Measurements from ENCODE around the gene RXRA.
"Not testable (repeated sequence)": the region's sequence is repeated elsewhere in the genome, so short reads cannot be mapped to it uniquely, and the experiment has no call there.

RXRA gene

DNA sequence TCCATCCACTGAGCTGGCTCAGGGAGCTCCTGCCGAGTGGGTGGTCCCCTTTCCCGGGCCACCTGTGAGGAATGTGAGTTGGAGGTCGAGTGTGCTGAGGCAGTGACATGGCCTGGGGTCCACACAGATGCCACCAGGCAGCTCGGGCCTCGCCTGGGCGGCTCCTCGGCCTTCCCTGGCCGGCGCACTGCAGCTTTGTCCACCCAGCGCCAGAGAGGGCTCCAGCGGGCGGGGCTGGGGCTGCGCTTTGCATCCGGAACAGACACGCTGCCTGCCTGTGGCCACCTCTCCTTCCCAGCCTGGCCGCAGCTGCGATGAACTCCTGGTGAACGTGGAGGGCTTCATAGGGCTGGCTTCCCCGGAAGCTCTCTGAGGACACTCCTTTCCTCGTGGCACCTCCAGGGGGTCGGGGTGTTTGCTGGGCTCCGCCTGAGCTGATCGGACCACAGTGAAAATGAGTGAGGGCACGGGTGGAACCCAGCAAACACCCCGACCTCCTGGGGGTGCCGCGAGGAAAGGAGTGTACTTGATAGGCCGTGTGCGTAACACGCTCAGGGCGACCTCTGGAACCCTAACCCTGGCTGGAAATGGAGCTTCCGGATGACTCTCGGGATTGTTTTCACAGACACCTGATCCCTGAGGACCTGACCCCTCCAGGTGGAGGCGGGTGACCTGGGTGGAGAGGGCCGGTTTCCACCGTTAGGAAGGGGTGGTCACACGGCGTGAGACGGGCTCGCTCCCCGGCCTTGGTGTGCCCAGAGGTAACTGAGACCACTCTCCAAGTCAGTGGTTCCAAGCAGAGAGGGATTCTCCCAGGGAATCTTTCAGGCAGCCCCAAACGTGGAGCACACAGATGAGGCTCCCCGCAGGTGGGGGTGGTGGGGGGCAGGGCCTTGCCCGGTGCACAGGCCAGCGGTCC lies 31.8 kb upstream of the RXRA start:
- no peak for DNase-seq

DNA sequence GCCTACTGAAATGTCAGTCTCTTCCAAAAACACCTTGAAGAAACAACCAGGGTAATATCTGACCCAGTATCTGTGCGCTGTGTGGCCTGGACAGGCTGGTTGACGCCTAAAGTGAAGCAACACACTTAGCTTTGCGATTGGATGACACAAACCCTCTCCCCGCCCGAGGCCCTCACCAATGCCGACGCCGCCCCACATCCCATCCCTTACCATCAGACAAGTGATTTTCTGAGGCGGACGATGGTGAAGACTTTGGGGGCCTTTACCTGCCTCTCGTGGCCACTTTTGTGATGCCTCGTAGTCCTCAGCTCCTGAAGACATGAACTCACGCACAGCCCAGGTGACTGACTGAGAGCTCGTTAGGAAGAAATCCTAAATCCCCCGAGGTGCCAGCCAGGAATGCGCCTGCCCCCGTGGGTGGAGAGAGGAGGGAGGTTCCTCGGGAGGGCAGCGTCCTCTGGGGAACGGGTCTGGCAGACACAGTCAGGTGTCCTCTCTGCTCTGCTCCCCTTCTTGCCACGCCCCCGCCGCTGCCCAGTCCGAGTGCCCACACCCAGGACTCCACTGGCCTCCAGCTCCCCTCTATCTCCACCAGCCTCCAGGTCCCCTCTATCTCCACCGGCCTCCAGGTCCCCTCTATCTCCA lies 31.0 kb upstream of the RXRA start:
- no peak for DNase-seq

DNA sequence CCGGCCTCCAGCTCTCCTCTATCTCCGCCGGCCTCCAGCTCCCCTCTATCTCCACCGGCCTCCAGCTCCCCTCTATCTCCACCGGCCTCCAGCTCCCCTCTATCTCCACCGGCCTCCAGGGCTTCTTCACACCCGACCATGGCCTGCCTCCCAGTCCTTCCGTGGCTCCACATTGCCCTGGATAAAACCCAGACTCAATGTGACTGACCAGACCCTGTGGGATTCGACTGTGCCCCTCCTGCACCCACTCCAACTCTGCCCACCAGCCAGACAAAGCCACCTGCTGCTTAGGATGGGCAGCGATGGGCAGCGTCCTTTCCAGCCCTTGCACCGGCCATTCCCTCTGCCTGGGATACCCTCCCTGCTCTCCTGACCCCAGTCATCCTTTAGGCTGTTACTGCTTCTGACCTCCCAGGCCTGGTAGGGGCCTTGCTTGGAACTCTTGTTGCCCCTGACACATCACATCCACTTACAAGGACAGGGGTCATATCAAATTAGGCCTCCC lies 30.5 kb upstream of the RXRA start:
- no peak for DNase-seq

DNA sequence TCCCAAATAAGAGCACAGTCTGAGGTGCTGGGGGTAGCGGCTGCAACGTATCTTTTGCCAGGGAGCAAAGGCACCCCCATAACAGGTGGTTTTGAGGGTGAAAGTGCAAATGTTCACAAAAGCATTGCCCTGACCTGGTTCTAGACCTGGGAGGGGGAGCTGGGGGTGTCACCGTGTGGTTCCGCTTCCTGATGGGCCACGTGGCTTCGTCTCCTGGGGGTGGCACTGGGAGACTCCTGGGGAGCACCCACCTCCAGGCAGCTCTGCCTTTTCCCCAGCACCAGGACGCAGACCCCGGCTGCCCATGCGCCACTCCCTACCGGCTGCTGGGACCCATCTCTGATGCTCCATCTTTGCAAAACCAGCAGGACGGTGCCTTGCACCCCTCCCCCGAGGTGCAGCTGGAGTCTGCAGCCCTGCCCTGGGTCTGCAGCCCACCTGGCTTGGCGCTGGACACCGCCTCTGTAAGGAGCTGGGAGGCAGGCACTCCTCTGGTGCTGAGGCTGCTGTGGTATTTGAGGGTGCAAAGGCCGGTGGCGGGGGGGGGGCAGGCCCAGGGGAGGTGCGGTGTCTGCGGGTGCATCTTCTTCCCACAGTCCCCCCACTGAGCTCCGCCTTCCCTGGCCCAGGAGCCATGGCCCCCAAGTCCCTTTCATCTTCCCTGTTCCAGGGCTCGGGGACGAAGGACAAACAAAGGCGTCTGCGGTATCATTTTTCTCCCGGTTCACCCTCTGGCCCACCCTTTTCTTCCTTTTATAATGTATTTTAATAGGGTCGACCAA lies 29.8 kb upstream of the RXRA start:
- no peak for DNase-seq

DNA sequence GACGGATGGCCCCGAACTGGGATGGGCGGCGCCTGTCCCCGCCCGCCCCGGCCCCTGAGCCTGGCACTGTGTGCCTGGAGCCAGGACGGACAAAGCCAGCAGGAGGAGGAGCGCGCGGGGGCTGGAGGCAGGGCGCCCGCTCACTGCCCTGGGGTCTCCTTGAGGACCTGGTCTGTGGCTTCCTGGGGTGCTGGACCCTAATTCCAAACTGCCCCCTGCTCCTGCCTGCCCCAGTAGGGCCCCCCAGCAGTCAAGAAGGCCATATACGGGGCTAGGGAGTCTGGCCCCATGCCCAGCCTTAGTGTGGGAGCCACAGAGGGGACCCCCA lies 29.2 kb upstream of the RXRA start:
- no peak for DNase-seq

DNA sequence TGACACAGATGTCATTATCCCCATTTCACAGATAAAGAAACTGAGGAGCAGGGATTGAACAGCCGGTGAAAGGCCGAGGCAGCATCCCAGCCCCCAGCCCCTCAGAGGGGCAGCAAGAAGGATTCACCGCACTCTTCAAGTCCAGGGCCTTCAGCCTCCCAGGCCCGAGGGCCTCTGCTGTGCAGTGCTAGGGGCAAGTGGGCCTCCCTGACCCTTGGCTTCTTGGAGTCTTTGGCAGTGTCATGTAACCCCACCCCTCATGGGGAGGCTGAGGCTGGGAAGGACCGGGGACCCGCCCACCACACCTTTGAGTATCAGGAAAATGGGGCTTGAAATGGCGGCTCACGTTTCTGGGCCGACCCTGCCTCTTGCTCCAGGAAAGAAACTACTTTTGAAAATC lies 28.7 kb upstream of the RXRA start:
- no peak for DNase-seq

DNA sequence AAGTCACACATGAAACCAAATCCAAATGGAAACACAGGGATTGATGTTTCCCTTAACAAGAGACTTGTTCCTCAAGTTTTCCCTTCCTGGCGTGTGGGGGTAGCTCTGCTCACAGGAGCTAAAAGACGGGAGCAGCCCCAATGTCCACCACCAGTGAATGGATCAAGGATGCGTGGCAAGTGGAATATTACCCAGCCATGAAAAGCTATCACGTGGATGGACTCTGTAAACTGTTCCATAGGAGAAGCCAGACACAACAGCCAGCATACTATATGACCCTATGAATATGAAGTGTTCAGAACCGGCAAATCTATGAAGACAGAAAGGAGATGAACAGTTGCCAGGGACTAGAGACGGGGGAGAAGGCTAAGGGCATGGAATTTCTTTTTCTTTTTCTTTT lies 28.3 kb upstream of the RXRA start:
- no peak for DNase-seq

DNA sequence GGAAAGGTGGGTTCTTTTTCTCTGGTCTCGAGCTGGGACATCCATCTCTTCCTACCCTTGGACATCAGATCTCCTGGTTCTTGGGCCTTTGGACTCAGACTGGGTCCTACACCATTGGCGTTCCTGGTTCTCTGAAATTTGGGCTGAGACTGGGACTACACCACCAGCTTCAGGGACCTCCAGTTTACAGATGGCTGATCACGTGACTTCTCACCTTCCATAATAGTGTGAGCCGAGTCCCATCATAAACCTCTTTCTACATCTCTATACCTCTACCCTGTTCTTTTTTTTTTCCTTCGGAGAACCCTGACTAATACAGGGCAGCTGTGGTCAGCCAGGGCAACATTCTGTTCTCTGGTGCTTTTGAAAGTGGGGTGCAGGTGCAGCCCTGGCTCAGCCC lies 27.2 kb upstream of the RXRA start:
- DNase-seq: no peak

DNA sequence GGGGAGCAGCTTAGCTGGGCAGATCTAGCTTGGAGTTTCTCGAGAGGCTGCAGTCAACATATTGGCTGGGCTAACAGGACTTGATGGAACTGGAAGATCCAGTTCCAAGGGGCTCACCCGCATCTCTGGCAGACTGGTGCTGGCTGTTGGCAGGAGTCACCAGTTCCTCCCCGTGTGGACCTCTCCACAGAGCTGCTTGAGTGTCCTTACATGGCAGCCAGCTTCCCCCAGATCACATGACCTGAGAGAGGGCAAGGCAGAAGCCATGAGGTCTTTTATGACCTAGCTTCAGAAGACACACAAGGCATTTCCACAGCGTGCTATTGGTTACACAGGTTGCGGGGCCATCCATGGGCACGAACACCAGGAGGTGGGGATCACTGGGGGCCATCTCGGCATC lies 26.4 kb upstream of the RXRA start:
- no peak for DNase-seq

DNA sequence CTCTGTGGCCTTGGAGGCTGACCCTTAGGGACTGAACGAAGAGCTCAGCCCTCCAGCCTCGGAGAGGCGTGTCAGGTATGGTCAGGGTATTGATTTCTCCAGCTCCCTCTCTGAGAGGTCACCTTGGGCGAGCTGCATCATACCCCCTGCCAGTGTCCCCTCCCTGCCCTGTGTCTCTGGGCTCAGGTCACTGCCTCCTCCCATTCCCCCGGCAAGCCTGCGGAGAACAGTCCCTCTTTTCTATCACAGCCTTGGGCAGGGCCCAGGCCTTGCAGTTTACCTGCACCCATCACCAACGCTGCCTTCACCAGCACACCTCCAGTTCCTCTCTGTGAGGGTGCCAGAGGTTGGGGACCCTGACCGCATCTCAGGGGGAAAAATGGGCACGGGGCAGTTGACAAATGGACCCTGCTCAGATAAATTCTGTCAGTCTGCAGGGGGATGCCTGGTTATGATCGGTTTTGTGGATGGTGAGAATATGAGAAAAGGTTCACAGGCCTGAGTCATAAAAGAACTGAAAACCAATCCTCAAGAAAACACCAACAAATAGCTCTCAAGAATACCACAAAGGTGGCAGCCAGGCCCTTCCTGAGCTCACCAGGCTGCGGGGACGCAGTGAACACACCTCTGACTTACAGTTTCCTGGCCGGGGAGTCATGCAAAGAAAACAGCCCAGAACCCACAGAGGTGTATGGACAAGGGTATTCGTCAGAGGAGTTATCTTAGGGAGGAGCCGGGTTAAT lies 24.7 kb upstream of the RXRA start:
- no peak for DNase-seq

DNA sequence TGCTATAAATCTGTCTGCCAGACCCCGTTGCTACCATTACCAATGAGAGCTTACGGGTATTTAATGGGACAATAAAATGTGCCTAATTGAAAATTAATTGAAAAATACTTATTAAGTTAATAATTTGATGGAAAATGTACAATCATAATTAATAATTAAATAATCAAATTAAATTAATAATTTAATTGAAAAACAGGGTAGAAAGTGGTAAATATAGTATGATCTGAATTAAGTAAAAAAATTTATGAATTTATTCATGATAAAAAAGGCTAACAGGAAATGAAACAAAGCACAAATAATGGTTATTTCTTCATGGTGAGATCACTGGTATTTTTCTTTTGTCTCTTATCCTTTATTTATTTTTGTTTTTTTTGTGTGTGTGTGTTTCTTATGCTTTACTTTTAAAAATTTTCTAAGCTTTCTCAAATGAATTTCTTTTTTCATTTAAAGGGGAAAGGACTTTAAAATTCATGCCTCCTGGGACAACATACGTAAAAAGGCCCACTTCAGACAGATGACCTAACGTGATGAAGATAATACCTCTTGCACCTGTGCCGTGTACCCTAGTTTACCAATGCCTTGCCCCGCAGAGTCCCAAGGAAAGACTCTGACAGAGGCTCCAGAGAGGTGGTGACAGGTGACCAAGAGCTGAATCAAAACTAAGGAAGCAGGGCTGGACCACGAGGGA lies 24.0 kb upstream of the RXRA start:
- DNase-seq: no peak

DNA sequence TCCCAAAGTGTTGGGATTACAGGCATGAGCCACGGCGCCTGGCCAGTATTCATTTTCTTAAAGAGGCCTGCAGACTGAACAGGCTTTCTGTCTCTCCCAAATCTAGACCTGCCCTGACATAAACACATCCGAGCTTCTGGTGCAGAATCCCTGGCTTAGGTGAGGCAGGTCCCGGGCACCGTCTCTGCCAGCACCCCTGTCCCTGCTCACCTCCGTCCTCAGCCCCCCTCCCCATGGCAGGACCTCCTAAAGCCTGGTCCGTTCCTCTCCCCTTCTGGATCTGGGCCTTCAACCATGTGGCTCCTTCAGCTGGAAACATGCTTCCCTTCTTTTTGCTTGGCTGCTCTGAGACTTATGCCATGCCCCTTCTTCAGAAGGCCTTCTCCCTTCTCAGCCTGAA lies 22.7 kb upstream of the RXRA start:
- no peak for DNase-seq

DNA sequence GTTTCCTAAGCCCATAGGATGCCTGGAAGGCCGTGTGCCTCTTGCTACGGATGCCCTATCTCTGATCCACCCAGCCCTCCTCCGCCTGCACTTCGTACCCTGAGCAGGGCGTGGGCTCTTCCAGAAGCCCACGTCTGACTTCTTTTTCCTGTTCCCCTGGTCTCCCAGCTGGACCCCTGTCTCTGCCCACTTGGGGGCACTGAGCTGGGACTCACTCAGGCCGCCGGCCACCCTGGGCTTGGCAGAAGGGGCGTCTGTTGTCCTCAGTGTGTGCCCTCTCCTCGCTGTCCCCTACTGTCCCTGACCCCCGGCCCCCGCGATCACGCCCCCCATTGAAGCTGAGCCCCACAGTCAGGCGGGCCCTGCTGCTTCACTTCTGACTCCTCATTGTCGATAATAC lies 22.0 kb upstream of the RXRA start:
- no peak for DNase-seq

DNA sequence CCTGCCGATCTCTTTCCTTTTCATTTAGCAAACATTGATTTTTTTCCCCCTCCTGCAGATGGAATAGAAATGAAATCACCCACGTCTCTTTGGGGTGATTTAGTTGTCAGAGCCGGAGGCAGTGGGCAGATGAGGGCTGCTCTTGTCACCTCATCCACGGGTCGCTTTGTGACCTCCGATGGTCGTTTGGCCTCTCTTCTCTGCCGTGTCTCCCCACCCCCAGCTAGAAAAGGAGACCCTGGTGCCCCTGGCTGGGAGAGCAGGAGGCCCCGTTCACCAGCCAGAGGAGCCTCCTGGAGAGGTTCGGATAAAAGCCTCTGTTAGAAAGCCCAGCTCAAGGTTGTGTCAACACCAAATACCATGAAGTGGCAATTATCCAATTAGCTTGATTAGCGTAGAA lies 21.6 kb upstream of the RXRA start:
- DNase-seq: no peak

DNA sequence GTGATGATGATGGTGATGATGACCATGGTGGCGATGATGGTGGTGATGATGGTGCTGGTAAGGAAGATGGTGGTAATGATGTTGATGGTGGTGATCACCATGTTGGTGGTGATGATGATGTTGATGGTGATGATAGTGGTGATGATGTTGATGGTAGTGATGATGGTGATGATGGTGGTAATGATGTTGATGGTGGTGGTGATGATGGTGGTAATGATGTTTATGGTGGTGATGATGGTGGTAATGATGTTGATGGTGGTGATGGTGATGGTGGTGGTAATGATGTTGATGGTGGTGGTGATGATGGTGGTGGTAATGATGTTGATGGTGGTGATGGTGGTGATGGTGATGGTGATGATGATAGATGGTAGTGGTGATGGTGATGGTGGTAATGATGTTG lies 20.7 kb upstream of the RXRA start:
- DNase-seq: no peak

DNA sequence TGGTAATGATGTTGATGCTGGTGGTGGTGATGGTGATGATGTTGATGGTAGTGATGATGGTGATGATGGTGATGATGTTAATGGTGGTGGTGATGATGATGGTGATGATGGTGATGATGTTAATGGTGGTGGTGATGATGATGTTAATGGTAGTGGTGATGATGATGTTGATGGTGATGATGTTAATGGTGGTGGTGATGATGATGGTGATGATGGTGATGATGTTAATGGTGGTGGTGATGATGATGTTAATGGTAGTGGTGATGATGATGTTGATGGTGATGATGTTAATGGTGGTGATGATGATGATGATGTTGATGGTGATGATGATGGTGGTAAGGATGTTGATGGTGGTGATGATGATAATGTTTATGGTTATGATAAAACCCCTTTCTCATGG lies 20.2 kb upstream of the RXRA start:
- not testable (repeated sequence) for DNase-seq

DNA sequence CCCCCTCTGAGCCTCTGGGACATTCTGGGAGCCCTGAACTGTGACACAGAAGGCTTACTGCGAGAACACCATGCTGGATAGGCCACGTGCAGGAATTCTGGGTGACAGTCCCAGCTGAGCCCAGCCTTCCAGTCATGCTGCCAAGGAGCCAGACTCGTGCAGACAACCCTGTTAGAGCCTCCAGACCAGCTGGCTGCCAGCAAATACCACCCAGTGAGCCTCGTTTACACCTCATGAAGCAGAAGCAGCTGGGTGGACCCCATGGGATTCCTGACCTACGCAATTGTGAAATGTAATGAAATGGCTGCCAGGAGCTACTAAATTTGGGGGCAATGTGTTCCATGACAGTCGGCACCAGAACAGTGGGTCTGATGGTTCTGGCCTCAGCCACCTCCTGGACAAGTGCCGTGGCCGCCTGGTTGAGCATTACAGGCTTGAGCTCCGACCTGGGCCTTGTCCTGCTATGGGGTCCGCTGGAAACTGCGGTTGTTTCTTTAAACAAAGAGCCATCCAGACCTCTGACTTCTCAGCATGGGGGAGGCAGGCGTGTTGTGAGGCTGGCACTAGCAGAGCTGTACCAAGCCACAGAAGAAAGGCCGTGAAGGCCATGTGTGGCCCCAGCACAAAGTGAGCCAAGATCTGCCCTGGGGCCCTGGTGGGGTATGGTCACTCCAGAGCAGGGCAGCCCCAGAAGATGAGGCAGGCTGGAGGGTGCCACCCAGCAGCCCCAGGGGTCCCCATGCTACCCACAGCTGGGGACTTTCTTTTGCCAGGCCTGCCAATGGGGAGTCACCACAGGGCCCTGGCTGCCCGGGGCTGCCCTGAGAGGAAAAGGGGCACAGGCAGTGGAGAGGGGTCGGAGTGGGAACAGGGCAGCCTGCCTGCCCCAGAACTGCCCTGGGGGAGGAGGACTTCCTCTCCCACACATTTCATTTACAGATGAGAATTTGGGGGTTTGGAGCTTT lies 19.3 kb upstream of the RXRA start:
- DNase-seq: no peak

DNA sequence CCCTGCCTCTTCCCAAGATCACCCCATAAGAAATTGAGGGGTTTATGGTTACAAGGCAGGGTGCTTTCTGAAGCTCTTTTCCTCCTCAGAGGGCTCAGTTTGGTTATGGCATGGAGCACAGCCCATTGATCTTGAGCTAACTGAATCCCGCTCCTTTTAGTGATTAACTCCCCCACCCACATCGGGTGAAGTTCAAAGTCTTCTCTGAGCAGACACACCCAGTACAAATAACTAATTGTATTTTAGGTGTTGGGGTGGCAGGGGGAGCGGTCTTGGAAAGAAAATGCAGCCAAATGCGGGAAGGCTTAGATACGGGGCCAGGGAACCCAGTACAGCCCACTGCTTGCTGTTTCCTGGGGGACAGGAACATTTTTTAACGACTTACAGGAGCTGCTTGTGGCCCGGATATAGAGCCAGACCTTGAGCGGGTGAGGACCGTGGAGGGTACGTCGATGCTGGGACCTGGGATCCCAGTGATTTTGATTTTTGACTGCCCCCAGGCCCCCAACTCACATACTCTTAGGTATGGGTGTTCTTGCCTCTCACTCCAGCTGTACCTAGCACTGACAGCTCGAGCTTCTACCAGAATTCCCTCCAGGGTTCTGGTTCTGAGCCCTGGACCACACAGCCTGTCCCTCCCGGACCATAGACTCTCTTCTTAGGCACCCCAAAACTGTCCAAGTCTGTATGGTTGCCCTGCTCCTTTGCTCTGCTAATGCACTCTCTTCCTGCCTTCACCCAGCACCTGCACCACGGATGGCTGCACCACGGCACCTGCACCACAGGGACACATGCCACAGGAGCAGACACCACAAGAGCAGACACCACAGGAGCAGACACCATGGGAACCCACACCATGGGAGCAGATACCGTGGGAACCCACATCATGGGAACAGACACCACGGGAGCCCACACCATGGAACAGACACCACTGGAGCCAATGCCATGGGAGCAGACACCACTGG lies 18.3 kb upstream of the RXRA start:
- DNase-seq: no peak

DNA sequence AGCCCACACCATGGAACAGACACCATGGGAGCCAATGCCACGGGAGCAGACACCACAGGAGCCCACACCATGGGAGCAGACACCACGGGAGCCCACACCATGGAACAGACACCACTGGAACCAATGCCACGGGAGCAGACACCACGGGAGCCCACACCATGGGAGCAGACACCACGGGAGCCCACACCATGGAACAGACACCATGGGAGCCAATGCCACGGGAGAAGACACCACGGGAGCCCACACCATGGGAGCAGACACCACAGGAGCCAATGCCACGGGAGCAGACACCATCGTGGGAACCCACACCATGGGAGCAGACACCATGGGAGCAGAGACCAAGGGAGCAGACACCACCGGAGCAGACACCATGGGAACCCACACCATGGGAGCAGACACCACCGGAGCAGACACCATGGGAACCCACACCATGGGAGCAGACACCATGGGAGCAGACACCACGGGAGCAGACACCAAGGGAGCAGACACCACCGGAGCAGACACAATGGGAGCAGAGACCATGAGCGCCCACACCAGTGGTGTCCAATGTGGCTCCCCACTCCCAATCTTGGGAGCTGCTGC lies 17.5 kb upstream of the RXRA start:
- DNase-seq: not testable (repeated sequence)

DNA sequence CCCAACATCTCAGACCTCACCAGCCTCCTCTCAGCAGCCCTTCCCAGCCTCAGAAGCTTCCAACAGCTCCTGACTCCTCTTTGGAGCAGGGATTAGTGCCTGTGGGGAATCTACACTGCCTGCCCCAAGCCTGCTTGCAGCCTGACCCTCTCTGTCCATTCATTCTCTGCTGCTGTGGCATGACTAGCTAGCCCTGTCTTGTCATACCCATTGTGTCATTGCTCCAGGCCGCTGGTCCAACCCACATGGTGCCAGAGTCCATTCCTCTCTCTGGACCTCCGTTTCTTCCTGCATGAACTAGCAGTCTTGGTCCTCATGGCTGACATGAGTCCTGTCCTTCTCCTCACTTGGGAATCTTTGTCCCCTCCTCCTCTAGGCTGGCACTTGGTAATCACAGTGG lies 12.8 kb upstream of the RXRA start:
- no peak for DNase-seq

All from NCI-H187 treated with DMSO at 0.1 percent for 48 hours (cell line).